ENCODE measurements around the gene METAP1. TPM values are rescaled to one million over a fixed set of nuclear protein-coding genes. Genes with fewer than 3 reads are reported as not detected.

The METAP1 gene
- total and polyA plus RNA-seq, 2 of the 4 experiments (the other 2 are of a cell fraction), result 43.7 to 47.9 TPM

GRCh38 chr4:99002279-99002678, 6.8 kb downstream of the METAP1 start:
- H3K27ac ChIP-seq (ENCODE audit: insufficient read depth, low read length), result no peak overlapping the region
- BruUV-seq (replicated peaks), result no TSS peak
- H3K27me3 ChIP-seq (ENCODE audit: control insufficient read depth, insufficient read depth, low read length), result no peaks in the 10 kb centered on the region
- H2AK9ac ChIP-seq (replicated peaks; ENCODE audit: low read depth, low read length, poor library complexity), result no peak overlapping the region
- H3K56ac ChIP-seq (ENCODE audit: extremely low read depth, insufficient read depth, low read length), result no peak overlapping the region
- in situ Hi-C loops (cut with MboI; ENCODE audit: low sequenced_read_pairs), result no loop called here
- no peak overlapping the region for H4K8ac ChIP-seq (ENCODE audit: low read depth in 2 of 2, low read length in 2 of 2)
- no peak overlapping the region for H3K4me3 ChIP-seq (ENCODE audit: insufficient read depth, low read depth, low read length)
- dilution Hi-C loops (cut with HindIII; ENCODE audit: low sequenced_read_pairs, unreplicated experiment), result no loop called here
- no peak overlapping the region for H2BK120ac ChIP-seq (ENCODE audit: low read depth, low read length)
- no peak overlapping the region for H2BK5ac ChIP-seq (ENCODE audit: low read depth, low read length, poor library complexity, severe bottlenecking)
- H4K5ac ChIP-seq (ENCODE audit: low read depth, low read length), result no peak overlapping the region
- H3K23ac ChIP-seq (ENCODE audit: low read depth, low read length), result no peak overlapping the region
- no peak overlapping the region for H3K9ac ChIP-seq (ENCODE audit: low read depth, low read length)
- H2AK5ac ChIP-seq (ENCODE audit: low read depth, low read length), result no peak overlapping the region
- peaks cover 21 to 37% of the 10 kb centered on the region in 2 experiments for H3K79me1 ChIP-seq (ENCODE audit: low read depth in 1 of 2, low read length in 2 of 2)
- no peak overlapping the region for H4K91ac ChIP-seq (ENCODE audit: insufficient read depth, low read depth, low read length)
- H3K14ac ChIP-seq (replicated peaks; ENCODE audit: low read depth, low read length), result no peak overlapping the region
- H3K4ac ChIP-seq (ENCODE audit: low read depth, low read length), result no peak overlapping the region
- WGBS, 2 experiments (ENCODE audit: extremely low coverage in 2 of 2, insufficient read length in 1 of 2), result no CpG with 5 or more reads among the region's 3 CpGs
- H4K20me1 ChIP-seq (ENCODE audit: insufficient read depth, low read length), result peaks cover 15% of the 10 kb centered on the region
- TF ChIP-seq BHLHE40 (IDR thresholded peaks at IDR 0.05; ENCODE audit: low read depth, low read length) (no peak), ELK1 (IDR thresholded peaks at IDR 0.05; ENCODE audit: borderline replicate concordance, low read depth, low read length) (no peak), POLR2A (IDR thresholded peaks at IDR 0.05; ENCODE audit: low read depth, low read length) (no peak), CHD1 (IDR thresholded peaks at IDR 0.05; ENCODE audit: low read depth, low read length) (no peak), RAD21 (IDR thresholded peaks at IDR 0.05; ENCODE audit: low read length) (no peak), RCOR1 (IDR thresholded peaks at IDR 0.05; ENCODE audit: insufficient replicate concordance, low read length) (no peak), MXI1 (IDR thresholded peaks at IDR 0.05; ENCODE audit: borderline replicate concordance, low read depth, low read length) (no peak), USF2 (IDR thresholded peaks at IDR 0.05; ENCODE audit: low read depth, low read length) (no peak), NFE2L2 (IDR thresholded peaks at IDR 0.05; ENCODE audit: low read depth, low read length) (no peak), SMC3 (IDR thresholded peaks at IDR 0.05; ENCODE audit: low read depth, low read length) (no peak)
- H3K18ac ChIP-seq (ENCODE audit: low read depth, low read length), result no peak overlapping the region
- H3K9me1 ChIP-seq (ENCODE audit: insufficient read depth, low read length), result peaks cover 2% of the 10 kb centered on the region
- POLR2A ChIA-PET (ENCODE audit: unreplicated experiment), result no interaction called here
- no peak overlapping the region for H3K4me2 ChIP-seq (ENCODE audit: low read depth, low read length)
- no peaks in the 10 kb centered on the region for H3K9me3 ChIP-seq (ENCODE audit: control insufficient read depth, insufficient read depth, low read length)
- no peaks in the 10 kb centered on the region for H3K4me1 ChIP-seq (ENCODE audit: control insufficient read depth, insufficient read depth, low read length)
- no peak overlapping the region for H2BK20ac ChIP-seq (ENCODE audit: low read depth, low read length)
- CTCF ChIA-PET, result interaction anchor here (0.5 kb wide), 1 partner anchor 1137 kb away, joined by 3 read pairs; no protein-coding TSS in a partner anchor
- H2BK15ac ChIP-seq (ENCODE audit: low read depth, low read length), result no peak overlapping the region
- intact Hi-C loops (cut with micrococcal nuclease), result no loop called here
- ATAC-seq (ENCODE audit: low read depth) (no peak), DNase-seq (no peak)
- H3K36me3 ChIP-seq (ENCODE audit: control insufficient read depth, insufficient read depth, low read length), result no peaks in the 10 kb centered on the region
- H2AFZ ChIP-seq (replicated peaks; ENCODE audit: low read length, poor library complexity), result no peak overlapping the region
